Measurements from ENCODE around the gene GUCA1C.

- no peak for TF ChIP-seq CTCF (IDR thresholded peaks at IDR 0.05)
- no peak for TF ChIP-seq POLR2AphosphoS5 (IDR thresholded peaks at IDR 0.05)
Measured at GRCh38 chr3:108940568-108941263, 13.0 kb downstream of the GUCA1C start.

Data from prostate gland (tissue), 2 donors.